Transverse colon (tissue), 3 donors: ENCODE data around the gene TDRKH.

Experiments used
- CTCF ChIP-seq, 5 experiments: fragments of 200-600 bp in 3 of 5; fragments of 450-650 bp in 2 of 5; sonication (generic) in 3 of 5; IDR thresholded peaks; 1 replicate in 2 of 5; 2 replicates in 3 of 5; pipeline ENCODE4 v1.5.1; 2016 to 2017; ENCODE audit warnings: antibody characterized with exemption in 5 of 5, inconsistent platforms in 3 of 5, mild to moderate bottlenecking in 2 of 5, moderate library complexity in 1 of 5
- POLR2A ChIP-seq: fragments of 450-650 bp; IDR thresholded peaks from one replicate; pipeline ENCODE4 v1.6.1; 2016; ENCODE audit warnings: antibody characterized with exemption, mild to moderate bottlenecking, moderate library complexity

GRCh38 chr1:151828921-151829320 lies 38.6 kb upstream of the TDRKH start:
- TF ChIP-seq CTCF (IDR thresholded peaks at IDR 0.05) (no peak), POLR2A (no peak)
